Limb (tissue), 2 donors: ENCODE results near the gene RORB.

Experiments
- DNase-seq, 2 donors: peaks; one replicate each; pipeline ENCODE4 v3.0.0-alpha.2; 2016; ENCODE audit errors: extremely low spot score in 2 of 2

Gene RORB

GRCh38 chr9:74595286-74595685 is 98.2 kb downstream of the RORB start:
- no peak for DNase-seq

GRCh38 chr9:74598874-74599273 is 101.7 kb downstream of the RORB start:
- DNase-seq, result no peak

- no peak for DNase-seq
Observed at GRCh38 chr9:74609671-74610405, 112.7 kb downstream of the RORB start.

- DNase-seq, result no peak
Observed at GRCh38 chr9:74610523-74611061, 113.5 kb downstream of the RORB start.

GRCh38 chr9:74630228-74630627 is 133.1 kb downstream of the RORB start:
- no peak for DNase-seq

- no peak for DNase-seq
Observed at GRCh38 chr9:74639112-74639511, 142.0 kb downstream of the RORB start.

GRCh38 chr9:74642376-74642775 is 145.2 kb downstream of the RORB start:
- no peak for DNase-seq

- DNase-seq, result no peak
Observed at GRCh38 chr9:74643303-74643923, 146.3 kb downstream of the RORB start.

- DNase-seq, result no peak
Observed at GRCh38 chr9:74644023-74644422, 146.9 kb downstream of the RORB start.

GRCh38 chr9:74645007-74645639 is 148.0 kb downstream of the RORB start:
- peak in 1 of 2 donors; percentile 4 for DNase-seq

- DNase-seq, result peak in 1 of 2 donors; percentile 3
Observed at GRCh38 chr9:74653410-74654080, 156.4 kb downstream of the RORB start.

GRCh38 chr9:74662674-74663073 is 165.5 kb downstream of the RORB start:
- DNase-seq, result no peak

- DNase-seq, result no peak
Observed at GRCh38 chr9:74663439-74663838, 166.3 kb downstream of the RORB start.

GRCh38 chr9:74666625-74667316 is 169.6 kb downstream of the RORB start:
- no peak for DNase-seq

- DNase-seq, result no peak
Observed at GRCh38 chr9:74672237-74672636, 175.1 kb downstream of the RORB start.

GRCh38 chr9:74674077-74674476 is 176.9 kb downstream of the RORB start:
- no peak for DNase-seq

GRCh38 chr9:74681906-74682305 is 184.8 kb downstream of the RORB start:
- no peak for DNase-seq

GRCh38 chr9:74683322-74683721 is 186.2 kb downstream of the RORB start:
- DNase-seq, result no peak

- DNase-seq, result no peak
Observed at GRCh38 chr9:74691058-74691457, 193.9 kb downstream of the RORB start.

- no peak for DNase-seq
Observed at GRCh38 chr9:74696520-74696919, 199.4 kb downstream of the RORB start.

- DNase-seq, result no peak
Observed at GRCh38 chr9:74697535-74697934, 200.4 kb downstream of the RORB start.
